Activated T-cell treated with anti-CD3 and anti-CD28 coated beads for 1 hour (primary cell): ENCODE measurements around the gene CLPTM1L.
A peak's percentile ranks its signal among the peaks of the same experiment; 100 is the strongest.

ENCODE experiments used
- DNase-seq: peaks from one replicate; pipeline ENCODE4 v3.0.0-alpha.2; 2020; ENCODE audit warnings: low read depth

CLPTM1L gene

GRCh38 chr5:1325870-1326531 is 18.9 kb downstream of the CLPTM1L start:
- no peak for DNase-seq

- DNase-seq: no peak
Measured at GRCh38 chr5:1325191-1325741, 19.6 kb downstream of the CLPTM1L start.

GRCh38 chr5:1324719-1325190 is 20.1 kb downstream of the CLPTM1L start:
- DNase-seq: no peak

GRCh38 chr5:1324301-1324700 is 20.6 kb downstream of the CLPTM1L start:
- no peak for DNase-seq

GRCh38 chr5:1323803-1324173 is 21.1 kb downstream of the CLPTM1L start:
- DNase-seq: no peak

- DNase-seq: no peak
Measured at GRCh38 chr5:1322955-1323802, 21.7 kb downstream of the CLPTM1L start.

GRCh38 chr5:1322036-1322900 is 22.6 kb downstream of the CLPTM1L start:
- DNase-seq: no peak

GRCh38 chr5:1321576-1321975 is 23.3 kb downstream of the CLPTM1L start:
- DNase-seq: no peak

GRCh38 chr5:1320436-1321344 is 24.2 kb downstream of the CLPTM1L start:
- DNase-seq: no peak

- DNase-seq: no peak
Measured at GRCh38 chr5:1319436-1320256, 25.3 kb downstream of the CLPTM1L start.

GRCh38 chr5:1318659-1319251 is 26.1 kb downstream of the CLPTM1L start:
- no peak for DNase-seq

GRCh38 chr5:1317921-1318565 is 26.9 kb downstream of the CLPTM1L start:
- DNase-seq: no peak

GRCh38 chr5:1316588-1317340 is 28.1 kb downstream of the CLPTM1L start:
- DNase-seq: no peak

- peak; percentile 28 for DNase-seq
Measured at GRCh38 chr5:1315709-1316587, 29.0 kb downstream of the CLPTM1L start.

GRCh38 chr5:1315018-1315708 is 29.7 kb downstream of the CLPTM1L start:
- DNase-seq: no peak

GRCh38 chr5:1314564-1314982 is 30.3 kb downstream of the CLPTM1L start:
- DNase-seq: no peak
